ENCODE data around the gene LRRFIP1. TPM values are rescaled to one million over a fixed set of nuclear protein-coding genes. Genes with fewer than 3 reads are reported as not detected.
"Not testable (repeated sequence)": the region's sequence is repeated elsewhere in the genome, so short reads cannot be mapped to it uniquely, and the experiment has no call there.

The LRRFIP1 gene
- polyA plus RNA-seq, 2 donors, result 58.9 to 69.5 TPM

- Histone ChIP-seq H3K36me3 (ENCODE audit: control insufficient read depth in 2 of 2, insufficient read depth in 2 of 2, low read length in 1 of 2) (no peaks in the 10 kb centered on the region), H3K4me3 (ENCODE audit: low read depth in 1 of 2, low read length in 2 of 2) (no peak overlapping the region), H3K4me1 (ENCODE audit: control insufficient read depth in 2 of 2, insufficient read depth in 2 of 2, low read length in 1 of 2) (peaks cover 2 to 3% of the 10 kb centered on the region in 2 donors), H3K9me3 (ENCODE audit: control insufficient read depth in 2 of 2, insufficient read depth in 1 of 2, low read depth in 1 of 2, low read length in 1 of 2) (no peaks in the 10 kb centered on the region), H3K27me3 (ENCODE audit: control insufficient read depth in 1 of 2, insufficient read depth in 2 of 2, low read length in 2 of 2) (no peaks in the 10 kb centered on the region), H3K27ac (ENCODE audit: low read depth in 2 of 2, low read length in 1 of 2) (no peak overlapping the region)
- 88 to 91% methylated on average over 11 of the region's 11 CpGs for WGBS, 2 donors
These were observed 23.0 kb upstream of the LRRFIP1 start for GRCh38 chr2:237604391-237604790.

- no peak overlapping the region for H3K27ac ChIP-seq (ENCODE audit: low read depth in 2 of 2, low read length in 1 of 2)
- no peak overlapping the region for H3K4me3 ChIP-seq (ENCODE audit: low read depth in 1 of 2, low read length in 2 of 2)
- H3K4me1 ChIP-seq (ENCODE audit: control insufficient read depth in 2 of 2, insufficient read depth in 2 of 2, low read length in 1 of 2), result peaks cover 2 to 3% of the 10 kb centered on the region in 2 donors
- H3K9me3 ChIP-seq (ENCODE audit: control insufficient read depth in 2 of 2, insufficient read depth in 1 of 2, low read depth in 1 of 2, low read length in 1 of 2), result no peaks in the 10 kb centered on the region
- no peaks in the 10 kb centered on the region for H3K36me3 ChIP-seq (ENCODE audit: control insufficient read depth in 2 of 2, insufficient read depth in 2 of 2, low read length in 1 of 2)
- 92 to 93% methylated on average over 9 of the region's 9 CpGs for WGBS, 2 donors
- H3K27me3 ChIP-seq (ENCODE audit: control insufficient read depth in 1 of 2, insufficient read depth in 2 of 2, low read length in 2 of 2), result no peaks in the 10 kb centered on the region
These were observed 22.4 kb upstream of the LRRFIP1 start for GRCh38 chr2:237604960-237605359.

- not testable (repeated sequence) for H3K4me1 ChIP-seq (ENCODE audit: control insufficient read depth in 2 of 2, insufficient read depth in 2 of 2, low read length in 1 of 2); H3K27ac ChIP-seq (ENCODE audit: low read depth in 2 of 2, low read length in 1 of 2)
- 91 to 97% methylated on average over 4 of the region's 4 CpGs for WGBS, 2 donors
These were observed 20.9 kb upstream of the LRRFIP1 start for GRCh38 chr2:237606522-237606921.

GRCh38 chr2:237612527-237613357 lies 14.6 kb upstream of the LRRFIP1 start:
- Histone ChIP-seq H3K9me3 (ENCODE audit: control insufficient read depth in 2 of 2, insufficient read depth in 1 of 2, low read depth in 1 of 2, low read length in 1 of 2) (no peaks in the 10 kb centered on the region), H3K27me3 (ENCODE audit: control insufficient read depth in 1 of 2, insufficient read depth in 2 of 2, low read length in 2 of 2) (no peaks in the 10 kb centered on the region), H3K36me3 (ENCODE audit: control insufficient read depth in 2 of 2, insufficient read depth in 2 of 2, low read length in 1 of 2) (no peaks in the 10 kb centered on the region), H3K4me1 (ENCODE audit: control insufficient read depth in 2 of 2, insufficient read depth in 2 of 2, low read length in 1 of 2) (peaks cover 0 to 4% of the 10 kb centered on the region in 2 donors), H3K27ac (ENCODE audit: low read depth in 2 of 2, low read length in 1 of 2) (no peak overlapping the region), H3K4me3 (ENCODE audit: low read depth in 1 of 2, low read length in 2 of 2) (no peak overlapping the region)
- 89 to 90% methylated on average over 10 of the region's 10 CpGs for WGBS, 2 donors

More at GRCh38 chr2:237606522-237606921, 20.9 kb upstream of the LRRFIP1 start:
- H3K4me3 ChIP-seq (ENCODE audit: low read depth in 1 of 2, low read length in 2 of 2); H3K9me3 ChIP-seq (ENCODE audit: control insufficient read depth in 2 of 2, insufficient read depth in 1 of 2, low read depth in 1 of 2, low read length in 1 of 2); H3K27me3 ChIP-seq (ENCODE audit: control insufficient read depth in 1 of 2, insufficient read depth in 2 of 2, low read length in 2 of 2); H3K36me3 ChIP-seq (ENCODE audit: control insufficient read depth in 2 of 2, insufficient read depth in 2 of 2, low read length in 1 of 2): not testable (repeated sequence)

- no peak overlapping the region for H3K27ac ChIP-seq (ENCODE audit: low read depth in 2 of 2, low read length in 1 of 2)
- no peaks in the 10 kb centered on the region for H3K27me3 ChIP-seq (ENCODE audit: control insufficient read depth in 1 of 2, insufficient read depth in 2 of 2, low read length in 2 of 2)
- no peaks in the 10 kb centered on the region for H3K36me3 ChIP-seq (ENCODE audit: control insufficient read depth in 2 of 2, insufficient read depth in 2 of 2, low read length in 1 of 2)
- H3K4me3 ChIP-seq (ENCODE audit: low read depth in 1 of 2, low read length in 2 of 2), result no peak overlapping the region
- peaks cover 0 to 4% of the 10 kb centered on the region in 2 donors for H3K4me1 ChIP-seq (ENCODE audit: control insufficient read depth in 2 of 2, insufficient read depth in 2 of 2, low read length in 1 of 2)
- no peaks in the 10 kb centered on the region for H3K9me3 ChIP-seq (ENCODE audit: control insufficient read depth in 2 of 2, insufficient read depth in 1 of 2, low read depth in 1 of 2, low read length in 1 of 2)
These were observed 13.7 kb upstream of the LRRFIP1 start for GRCh38 chr2:237613679-237614078.

- H3K36me3 ChIP-seq (ENCODE audit: control insufficient read depth in 2 of 2, insufficient read depth in 2 of 2, low read length in 1 of 2), result no peaks in the 10 kb centered on the region
- H3K27ac ChIP-seq (ENCODE audit: low read depth in 2 of 2, low read length in 1 of 2), result no peak overlapping the region
- 83 to 85% methylated on average over 9 of the region's 9 CpGs for WGBS, 2 donors
- no peaks in the 10 kb centered on the region for H3K9me3 ChIP-seq (ENCODE audit: control insufficient read depth in 2 of 2, insufficient read depth in 1 of 2, low read depth in 1 of 2, low read length in 1 of 2)
- no peaks in the 10 kb centered on the region for H3K27me3 ChIP-seq (ENCODE audit: control insufficient read depth in 1 of 2, insufficient read depth in 2 of 2, low read length in 2 of 2)
- H3K4me3 ChIP-seq (ENCODE audit: low read depth in 1 of 2, low read length in 2 of 2), result no peak overlapping the region
- H3K4me1 ChIP-seq (ENCODE audit: control insufficient read depth in 2 of 2, insufficient read depth in 2 of 2, low read length in 1 of 2), result peaks cover 0 to 4% of the 10 kb centered on the region in 2 donors
These were observed 13.2 kb upstream of the LRRFIP1 start for GRCh38 chr2:237614151-237614720.

- Histone ChIP-seq H3K4me3 (ENCODE audit: low read depth in 1 of 2, low read length in 2 of 2) (no peak overlapping the region), H3K27me3 (ENCODE audit: control insufficient read depth in 1 of 2, insufficient read depth in 2 of 2, low read length in 2 of 2) (no peaks in the 10 kb centered on the region), H3K9me3 (ENCODE audit: control insufficient read depth in 2 of 2, insufficient read depth in 1 of 2, low read depth in 1 of 2, low read length in 1 of 2) (no peaks in the 10 kb centered on the region), H3K36me3 (ENCODE audit: control insufficient read depth in 2 of 2, insufficient read depth in 2 of 2, low read length in 1 of 2) (no peaks in the 10 kb centered on the region), H3K4me1 (ENCODE audit: control insufficient read depth in 2 of 2, insufficient read depth in 2 of 2, low read length in 1 of 2) (peaks cover 0 to 4% of the 10 kb centered on the region in 2 donors), H3K27ac (ENCODE audit: low read depth in 2 of 2, low read length in 1 of 2) (peak overlapping the region; percentile 34 to 61)
- 54 to 55% methylated on average over 4 of the region's 4 CpGs for WGBS, 2 donors
These were observed 11.6 kb upstream of the LRRFIP1 start for GRCh38 chr2:237615631-237616249.

- peak overlapping the region; percentile 34 to 61 for H3K27ac ChIP-seq (ENCODE audit: low read depth in 2 of 2, low read length in 1 of 2)
- H3K4me1 ChIP-seq (ENCODE audit: control insufficient read depth in 2 of 2, insufficient read depth in 2 of 2, low read length in 1 of 2), result peaks cover 0 to 4% of the 10 kb centered on the region in 2 donors
- H3K27me3 ChIP-seq (ENCODE audit: control insufficient read depth in 1 of 2, insufficient read depth in 2 of 2, low read length in 2 of 2), result no peaks in the 10 kb centered on the region
- H3K9me3 ChIP-seq (ENCODE audit: control insufficient read depth in 2 of 2, insufficient read depth in 1 of 2, low read depth in 1 of 2, low read length in 1 of 2), result no peaks in the 10 kb centered on the region
- H3K4me3 ChIP-seq (ENCODE audit: low read depth in 1 of 2, low read length in 2 of 2), result no peak overlapping the region
- 57 to 59% methylated on average over 3 of the region's 3 CpGs for WGBS, 2 donors
- H3K36me3 ChIP-seq (ENCODE audit: control insufficient read depth in 2 of 2, insufficient read depth in 2 of 2, low read length in 1 of 2), result no peaks in the 10 kb centered on the region
These were observed 11.0 kb upstream of the LRRFIP1 start for GRCh38 chr2:237616373-237616733.

GRCh38 chr2:237616734-237617586 lies 10.4 kb upstream of the LRRFIP1 start:
- Histone ChIP-seq H3K9me3 (ENCODE audit: control insufficient read depth in 2 of 2, insufficient read depth in 1 of 2, low read depth in 1 of 2, low read length in 1 of 2) (no peaks in the 10 kb centered on the region), H3K4me3 (ENCODE audit: low read depth in 1 of 2, low read length in 2 of 2) (no peak overlapping the region), H3K27ac (ENCODE audit: low read depth in 2 of 2, low read length in 1 of 2) (peak overlapping the region; percentile 48 to 59), H3K4me1 (ENCODE audit: control insufficient read depth in 2 of 2, insufficient read depth in 2 of 2, low read length in 1 of 2) (peaks cover 0 to 4% of the 10 kb centered on the region in 2 donors), H3K36me3 (ENCODE audit: control insufficient read depth in 2 of 2, insufficient read depth in 2 of 2, low read length in 1 of 2) (no peaks in the 10 kb centered on the region), H3K27me3 (ENCODE audit: control insufficient read depth in 1 of 2, insufficient read depth in 2 of 2, low read length in 2 of 2) (no peaks in the 10 kb centered on the region)
- WGBS, 2 donors, result 49% methylated on average over 15 of the region's 15 CpGs
